Caco-2 (cell line): Measurements from ENCODE around the gene MCU. TPM values are rescaled to one million over a fixed set of nuclear protein-coding genes. Genes with fewer than 3 reads are reported as not detected.

Experiments
- BruUV-seq: library from RNA; stranded (reverse); fragments of 400-500 nt; replicated peaks from 2 replicates; lab custom pipeline; 2021; lab: Mats Ljungman, UMichigan
- CTCF ChIA-PET: fragments of 300-600 bp; sonication (Branson Sonifier 250); formaldehyde crosslinking; loops from one replicate; lab custom pipeline; 2022; ENCODE audit warnings: antibody characterized with exemption; lab: Charles Lee
- POLR2A ChIA-PET: fragments of 300-600 bp; sonication (Branson Sonifier 250); formaldehyde crosslinking; loops from one replicate; lab custom pipeline; 2022; ENCODE audit warnings: antibody characterized with exemption; lab: Charles Lee
- DNase-seq, 2 experiments: peaks; one replicate each; pipeline versions ENCODE4 v3.0.0 to v3.0.0-alpha.2; 2020 to 2022
- H3K27me3 ChIP-seq: replicated peaks from 2 replicates; pipeline ENCODE4 v1.6.0; 2011; ENCODE audit warnings: low read length; ENCODE audit not compliant: control insufficient read depth, insufficient read depth
- H3K36me3 ChIP-seq: 2 replicates; pipeline ENCODE4 v1.5.1; 2011; ENCODE audit warnings: low read length; ENCODE audit not compliant: control insufficient read depth, insufficient read depth
- H3K4me1 ChIP-seq: fragments of 250-450 bp; sonication (Bioruptor Pico); 2 replicates; pipeline ENCODE4 v1.5.1; 2020; ENCODE audit warnings: mild to moderate bottlenecking
- H3K4me3 ChIP-seq: 2 replicates; pipeline ENCODE4 v1.5.1; 2011; ENCODE audit warnings: low read depth, mild to moderate bottlenecking, control low read depth, low read length
- H3K9me3 ChIP-seq: fragments of 250-450 bp; sonication (Bioruptor Pico); 2 replicates; pipeline ENCODE4 v1.5.1; 2020; ENCODE audit warnings: mild to moderate bottlenecking, moderate library complexity
- H3K27ac Mint-ChIP-seq: one replicate; pipeline ENCODE4 v1.8.0; 2022; ENCODE audit warnings: mixed read lengths; ENCODE audit not compliant: unreplicated experiment
- H3K27me3 Mint-ChIP-seq: one replicate; pipeline ENCODE4 v1.8.0; 2022; ENCODE audit warnings: mixed read lengths; ENCODE audit not compliant: insufficient read depth, unreplicated experiment
- H3K36me3 Mint-ChIP-seq: one replicate; pipeline ENCODE4 v1.8.0; 2022; ENCODE audit warnings: mild to moderate bottlenecking, mixed read lengths; ENCODE audit not compliant: insufficient read depth, unreplicated experiment
- H3K4me1 Mint-ChIP-seq: one replicate; pipeline ENCODE4 v1.8.0; 2022; ENCODE audit warnings: low read depth, mixed read lengths; ENCODE audit not compliant: unreplicated experiment
- H3K4me3 Mint-ChIP-seq: one replicate; pipeline ENCODE4 v1.8.0; 2022; ENCODE audit warnings: mild to moderate bottlenecking, moderate library complexity, mixed read lengths; ENCODE audit not compliant: unreplicated experiment
- H3K9me3 Mint-ChIP-seq: one replicate; pipeline ENCODE4 v1.8.0; 2022; ENCODE audit warnings: mixed read lengths; ENCODE audit not compliant: unreplicated experiment
- CTCF ChIP-seq, 2 experiments: fragments of 200-600 bp in 1 of 2; IDR thresholded peaks; 1 replicate in 1 of 2; 2 replicates in 1 of 2; pipeline versions ENCODE4 v1.5.1 to v1.8.0; 2011 to 2022; ENCODE audit warnings: antibody characterized with exemption in 1 of 2, control low read depth in 1 of 2, inconsistent platforms in 1 of 2, low read depth in 1 of 2, low read length in 1 of 2, mild to moderate bottlenecking in 1 of 2, moderate library complexity in 1 of 2; ENCODE audit not compliant: insufficient read depth in 1 of 2, severe bottlenecking in 1 of 2, unreplicated experiment in 1 of 2
- intact Hi-C: fragments of 100-400 bp; cut with micrococcal nuclease; formaldehyde crosslinking; loops from one replicate; pipeline ENCODE4 v1.10.0; 2022; ENCODE audit not compliant: unreplicated experiment
- total RNA-seq: library from RNA; stranded (reverse); gene quantifications from 2 replicates; pipeline ENCODE4 v1.2.3, GENCODE V29; 2022

Gene MCU
- total RNA-seq, 1 experiment from 2014 or later = 62.5 TPM

GRCh38 chr10:72834183-72834825, 142.4 kb downstream of the MCU start:
- peak; percentile 53 to 72 for DNase-seq
- intact Hi-C loops = loop anchor here (1.0 to 5.0 kb wide), 5 partner anchors 140 to 470 kb away; no protein-coding TSS in a partner anchor
- no peaks in the 10 kb centered on the region for H3K36me3 ChIP-seq
- peaks cover 13% of the 10 kb centered on the region for H3K4me1 Mint-ChIP-seq
- TF ChIP-seq CTCF (IDR thresholded peaks at IDR 0.05; ENCODE audit: insufficient read depth in 1 of 2, low read depth in 1 of 2, low read length in 1 of 2, severe bottlenecking in 1 of 2, unreplicated experiment in 1 of 2) = peak; percentile 73 to 81
- H3K27me3 Mint-ChIP-seq = no peaks in the 10 kb centered on the region
- BruUV-seq = no TSS peak
- no peaks in the 10 kb centered on the region for H3K27me3 ChIP-seq
- no peak overlapping the region for H3K4me3 ChIP-seq
- no peaks in the 10 kb centered on the region for H3K4me1 ChIP-seq
- no peaks in the 10 kb centered on the region for H3K9me3 Mint-ChIP-seq
- H3K4me3 Mint-ChIP-seq = no peak overlapping the region
- peaks cover 12% of the 10 kb centered on the region for H3K36me3 Mint-ChIP-seq
- H3K27ac Mint-ChIP-seq = no peak overlapping the region
- ChIA-PET POLR2A (interaction anchor here (0.9 kb wide), 2 partner anchors 142 to 479 kb away, joined by 3 to 5 read pairs; partner anchors contain the start of gene MCU), CTCF (interaction anchor here (0.5 to 1.6 kb wide), 16 partner anchors 8 to 479 kb away, joined by 3 to 27 read pairs (median 4); partner anchors contain the start of gene DNAJB12)
- no peaks in the 10 kb centered on the region for H3K9me3 ChIP-seq

- Histone ChIP-seq H3K36me3 (no peaks in the 10 kb centered on the region), H3K9me3 (no peaks in the 10 kb centered on the region), H3K4me1 (no peaks in the 10 kb centered on the region), H3K4me3 (no peak overlapping the region), H3K27me3 (no peaks in the 10 kb centered on the region)
- H3K4me1 Mint-ChIP-seq = no peaks in the 10 kb centered on the region
- BruUV-seq = no TSS peak
- no peak for DNase-seq
- H3K9me3 Mint-ChIP-seq = no peaks in the 10 kb centered on the region
- ChIA-PET POLR2A (interaction anchor here (0.6 kb wide), 1 partner anchor 108 kb away, joined by 13 read pairs; no protein-coding TSS in a partner anchor), CTCF (no interaction called here)
- H3K27ac Mint-ChIP-seq = no peak overlapping the region
- intact Hi-C loops = no loop called here
- no peak overlapping the region for H3K4me3 Mint-ChIP-seq
- H3K36me3 Mint-ChIP-seq = peaks cover 14% of the 10 kb centered on the region
- no peaks in the 10 kb centered on the region for H3K27me3 Mint-ChIP-seq
- TF ChIP-seq CTCF (IDR thresholded peaks at IDR 0.05; ENCODE audit: insufficient read depth in 1 of 2, low read depth in 1 of 2, low read length in 1 of 2, severe bottlenecking in 1 of 2, unreplicated experiment in 1 of 2) = no peak
These were observed 148.4 kb downstream of the MCU start for GRCh38 chr10:72840319-72840718.

- H3K4me1 Mint-ChIP-seq = no peaks in the 10 kb centered on the region
- H3K9me3 ChIP-seq = no peaks in the 10 kb centered on the region
- intact Hi-C loops = no loop called here
- CTCF ChIA-PET = interaction anchor here (0.7 kb wide), 1 partner anchor 119 kb away, joined by 3 read pairs; no protein-coding TSS in a partner anchor
- no peaks in the 10 kb centered on the region for H3K9me3 Mint-ChIP-seq
- no peak overlapping the region for H3K27ac Mint-ChIP-seq
- peaks cover 14% of the 10 kb centered on the region for H3K36me3 Mint-ChIP-seq
- H3K27me3 ChIP-seq = no peaks in the 10 kb centered on the region
- DNase-seq = no peak
- H3K4me3 ChIP-seq = no peak overlapping the region
- no peaks in the 10 kb centered on the region for H3K4me1 ChIP-seq
- POLR2A ChIA-PET = no interaction called here
- no peak for TF ChIP-seq CTCF (IDR thresholded peaks at IDR 0.05; ENCODE audit: insufficient read depth in 1 of 2, low read depth in 1 of 2, low read length in 1 of 2, severe bottlenecking in 1 of 2, unreplicated experiment in 1 of 2)
- BruUV-seq = no TSS peak
- H3K4me3 Mint-ChIP-seq = no peak overlapping the region
- H3K36me3 ChIP-seq = no peaks in the 10 kb centered on the region
- H3K27me3 Mint-ChIP-seq = no peaks in the 10 kb centered on the region
These were observed 149.5 kb downstream of the MCU start for GRCh38 chr10:72841487-72841886.
